ENCODE measurements around the gene NAV3. TPM values are rescaled to one million over a fixed set of nuclear protein-coding genes. Genes with fewer than 3 reads are reported as not detected.

The NAV3 gene
- total and polyA plus RNA-seq, 4 donors, result 0.22 to 1.7 (median 0.71) TPM

- H3K9ac ChIP-seq (ENCODE audit: low read depth in 1 of 2, low read length in 2 of 2), result no peak overlapping the region
- H3K27ac ChIP-seq (ENCODE audit: low read depth in 1 of 2, low read length in 2 of 2), result no peak overlapping the region
- H3K4me1 ChIP-seq (ENCODE audit: control insufficient read depth in 4 of 4, insufficient read depth in 4 of 4, low read length in 3 of 4), result no peaks in the 10 kb centered on the region
- no peak for TF ChIP-seq YY1 (IDR thresholded peaks at IDR 0.05)
- no peak for TF ChIP-seq FOXA1 (IDR thresholded peaks at IDR 0.05)
- no peak for TF ChIP-seq GABPA (IDR thresholded peaks at IDR 0.05 in 1 of 2, conservative IDR thresholded peaks at IDR 0.05 in 1 of 2)
- TF ChIP-seq ZBTB33 (IDR thresholded peaks at IDR 0.05), result no peak
- TF ChIP-seq JUND (IDR thresholded peaks at IDR 0.05), result no peak
- TF ChIP-seq RXRA (IDR thresholded peaks at IDR 0.05), result no peak
- TF ChIP-seq NR2F2 (IDR thresholded peaks at IDR 0.05), result no peak
- TF ChIP-seq EGR1 (IDR thresholded peaks at IDR 0.05; ENCODE audit: low read depth in 2 of 2), result no peak
- TF ChIP-seq SP1 (IDR thresholded peaks at IDR 0.05), result no peak
- TF ChIP-seq ATF3 (IDR thresholded peaks at IDR 0.05), result no peak
- TF ChIP-seq CTCF (IDR thresholded peaks at IDR 0.05; ENCODE audit: low read depth, low read length, missing input control), result no peak
- no peak for TF ChIP-seq HNF4G (IDR thresholded peaks at IDR 0.05)
- no peak for TF ChIP-seq MAX (IDR thresholded peaks at IDR 0.05)
- TF ChIP-seq HNF4A (conservative IDR thresholded peaks at IDR 0.05), result no peak
- no peaks in the 10 kb centered on the region for H3K9me3 ChIP-seq (ENCODE audit: control insufficient read depth in 4 of 4, low read length in 3 of 4)
- H3K4me3 ChIP-seq (ENCODE audit: low read depth in 1 of 3, low read length in 3 of 3), result no peak overlapping the region
- 91% methylated on average over 1 of the region's 1 CpG for WGBS
- H3K36me3 ChIP-seq (ENCODE audit: control insufficient read depth in 4 of 4, insufficient read depth in 3 of 4, low read depth in 1 of 4, low read length in 3 of 4), result no peaks in the 10 kb centered on the region
- H3K27me3 ChIP-seq (ENCODE audit: control insufficient read depth in 4 of 4, insufficient read depth in 4 of 4, low read length in 3 of 4), result no peaks in the 10 kb centered on the region
- DNase-seq (ENCODE audit: low spot score), result no peak
These were observed 379.8 kb downstream of the NAV3 start for GRCh38 chr12:78210506-78210860.

- WGBS, result 65% methylated on average over 4 of the region's 4 CpGs
- no peaks in the 10 kb centered on the region for H3K9me3 ChIP-seq (ENCODE audit: control insufficient read depth in 4 of 4, low read length in 3 of 4)
- no peak overlapping the region for H3K4me3 ChIP-seq (ENCODE audit: low read depth in 1 of 3, low read length in 3 of 3)
- H3K27ac ChIP-seq (ENCODE audit: low read depth in 1 of 2, low read length in 2 of 2), result no peak overlapping the region
- no peaks in the 10 kb centered on the region for H3K36me3 ChIP-seq (ENCODE audit: control insufficient read depth in 4 of 4, insufficient read depth in 3 of 4, low read depth in 1 of 4, low read length in 3 of 4)
- no peak overlapping the region for H3K9ac ChIP-seq (ENCODE audit: low read depth in 1 of 2, low read length in 2 of 2)
- H3K27me3 ChIP-seq (ENCODE audit: control insufficient read depth in 4 of 4, insufficient read depth in 4 of 4, low read length in 3 of 4), result no peaks in the 10 kb centered on the region
- no peaks in the 10 kb centered on the region for H3K4me1 ChIP-seq (ENCODE audit: control insufficient read depth in 4 of 4, insufficient read depth in 4 of 4, low read length in 3 of 4)
- no peak for DNase-seq (ENCODE audit: low spot score)
- TF ChIP-seq RAD21 (IDR thresholded peaks at IDR 0.05) (no peak), TAF1 (conservative IDR thresholded peaks at IDR 0.05) (no peak), ATF3 (IDR thresholded peaks at IDR 0.05) (no peak), NR2F2 (IDR thresholded peaks at IDR 0.05) (no peak), JUND (IDR thresholded peaks at IDR 0.05) (no peak), HNF4G (IDR thresholded peaks at IDR 0.05) (no peak), REST (IDR thresholded peaks at IDR 0.05) (no peak), MAX (IDR thresholded peaks at IDR 0.05) (no peak), GABPA (IDR thresholded peaks at IDR 0.05 in 1 of 2, conservative IDR thresholded peaks at IDR 0.05 in 1 of 2) (no peak), ZBTB33 (IDR thresholded peaks at IDR 0.05) (no peak), CTCF (IDR thresholded peaks at IDR 0.05; ENCODE audit: low read depth, low read length, missing input control) (no peak), FOXA1 (IDR thresholded peaks at IDR 0.05) (no peak), EGR1 (IDR thresholded peaks at IDR 0.05; ENCODE audit: low read depth in 2 of 2) (no peak), SP1 (IDR thresholded peaks at IDR 0.05) (no peak), YY1 (IDR thresholded peaks at IDR 0.05) (no peak), HNF4A (conservative IDR thresholded peaks at IDR 0.05) (no peak), FOXA2 (IDR thresholded peaks at IDR 0.05) (no peak), RXRA (IDR thresholded peaks at IDR 0.05) (no peak)
These were observed 380.2 kb downstream of the NAV3 start for GRCh38 chr12:78210894-78211302.
